GM18511 (cell line): ENCODE data around the gene C11orf68.

Experiments
- ATAC-seq: cut with Tn5 transposase; IDR thresholded peaks from one replicate; pipeline ENCODE4 v1.9.1; 2021; ENCODE audit warnings: mild to moderate bottlenecking, moderate library complexity; ENCODE audit not compliant: unreplicated experiment

The C11orf68 gene

DNA sequence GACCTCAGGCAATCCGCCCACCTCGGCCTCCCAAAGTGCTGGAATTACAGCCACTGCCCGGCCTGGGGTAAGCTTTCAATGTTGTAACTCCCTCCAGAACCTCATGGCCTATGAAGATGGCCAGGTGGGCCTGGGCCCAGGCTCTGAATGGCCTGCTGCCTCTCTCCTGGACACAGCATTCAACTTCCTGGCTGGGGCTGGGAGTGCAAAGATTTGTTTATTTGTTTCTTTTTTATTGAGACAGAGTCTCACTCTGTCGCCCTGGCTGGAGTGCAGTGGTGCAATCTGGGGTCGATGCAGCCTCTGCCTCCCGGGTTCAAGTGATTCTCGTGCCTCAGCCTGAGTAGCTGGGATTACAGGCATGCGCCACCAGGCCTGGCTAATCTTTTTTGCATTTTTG lies 25.9 kb upstream of the C11orf68 start:
- ATAC-seq = no peak

DNA sequence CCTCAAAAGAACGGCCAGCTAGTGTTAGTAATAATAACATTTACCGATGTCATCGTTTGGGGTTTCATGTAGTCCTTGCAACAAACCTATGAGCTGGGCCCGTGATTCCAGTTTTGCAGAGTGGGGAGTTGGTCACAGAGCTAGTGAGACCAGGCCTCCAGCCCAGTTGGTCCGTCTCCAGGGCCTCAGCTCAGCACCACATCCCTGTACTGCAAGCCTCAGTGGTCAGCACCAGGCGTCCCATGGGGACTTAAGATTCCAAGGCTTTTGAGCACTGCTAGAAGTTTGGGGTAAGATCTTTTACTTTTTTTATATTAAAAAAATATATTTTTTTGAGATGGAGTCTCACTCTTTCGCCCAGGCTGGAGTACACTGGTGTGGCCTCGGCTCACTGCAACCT lies 25.3 kb upstream of the C11orf68 start:
- no peak for ATAC-seq

DNA sequence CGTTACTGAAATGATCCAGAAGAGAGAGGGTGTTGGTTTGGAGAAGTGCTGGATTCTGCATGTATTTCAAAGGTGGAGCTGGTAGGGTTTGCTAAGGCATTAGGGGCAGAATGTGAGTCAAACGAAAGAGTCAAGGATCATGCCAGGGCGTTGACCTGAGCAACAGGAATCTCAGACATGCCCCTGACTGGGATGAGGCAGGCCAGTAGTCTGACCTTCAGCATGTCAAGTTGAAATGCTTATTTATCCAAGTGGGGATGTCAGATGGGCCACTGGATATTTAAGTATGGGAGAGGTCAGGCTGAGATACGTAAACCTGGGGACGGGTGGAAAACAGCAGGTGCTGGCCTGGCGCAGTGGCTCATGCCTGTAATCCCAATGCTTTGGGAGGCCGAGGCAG lies 23.7 kb upstream of the C11orf68 start:
- ATAC-seq = no peak

DNA sequence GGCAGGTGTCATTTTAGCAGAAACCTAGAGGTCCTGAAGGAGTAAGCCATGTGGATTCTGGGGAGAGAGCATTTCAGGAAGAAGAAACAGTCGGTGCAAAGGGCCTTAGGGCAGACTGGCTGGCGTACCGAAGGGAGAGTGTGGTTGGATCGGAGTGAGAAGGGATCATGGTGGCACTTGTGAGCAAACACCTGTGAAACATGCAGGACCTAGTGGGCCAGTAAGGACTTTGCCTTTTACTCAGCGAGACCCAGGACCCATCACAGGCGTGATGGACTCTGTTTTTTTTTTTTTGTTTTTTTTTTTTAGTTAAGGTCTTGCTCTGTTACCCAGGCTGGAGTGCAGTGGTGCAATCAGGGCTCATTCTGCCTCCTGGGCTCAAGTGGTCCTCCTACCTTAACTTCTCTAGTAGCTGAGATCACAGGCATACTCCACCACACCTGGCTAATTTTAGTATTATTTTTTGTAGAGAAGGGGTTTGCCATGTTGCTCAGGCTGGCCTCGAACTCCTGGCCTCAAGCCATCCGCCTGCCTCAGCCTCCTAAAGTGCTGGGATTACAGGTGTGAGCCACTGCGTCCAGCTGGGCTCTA lies 23.0 kb upstream of the C11orf68 start:
- no peak for ATAC-seq

DNA sequence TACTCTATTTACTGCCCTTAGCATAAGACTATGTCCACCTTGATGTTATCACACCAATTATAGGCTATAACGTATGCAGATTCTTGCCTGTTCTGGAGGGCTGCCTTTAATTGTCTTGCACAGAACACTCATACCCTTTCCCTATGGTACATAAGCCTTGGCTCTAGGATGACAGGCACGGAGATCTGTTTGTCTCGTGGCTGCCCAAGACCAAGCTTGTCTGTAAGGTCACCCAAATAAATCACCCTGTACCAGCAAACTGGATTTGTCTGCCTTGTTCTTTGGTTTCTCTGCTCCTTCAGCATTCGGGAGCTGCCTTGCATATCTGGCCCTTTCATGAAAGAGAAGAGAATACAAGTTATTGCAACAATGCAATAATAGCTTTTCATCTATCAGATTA lies 18.9 kb upstream of the C11orf68 start:
- no peak for ATAC-seq

DNA sequence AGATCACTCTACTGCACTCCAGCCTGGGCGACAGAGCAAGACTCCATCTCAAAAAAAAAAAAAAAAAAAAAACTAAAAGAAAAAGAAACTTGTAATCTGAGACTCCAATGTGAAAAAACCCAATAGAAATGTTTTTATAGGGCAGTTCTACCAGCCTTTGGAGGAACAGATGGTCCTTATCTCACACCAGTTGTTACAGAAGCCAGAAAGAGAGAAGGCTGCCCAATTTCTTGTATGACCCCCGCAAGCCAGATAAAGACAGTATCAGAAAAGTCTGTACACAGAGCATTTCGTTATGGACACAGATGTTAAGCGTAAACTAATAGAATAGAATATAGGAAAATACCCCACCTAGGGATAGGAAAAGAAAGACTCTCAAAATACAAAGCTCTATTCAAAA lies 15.2 kb upstream of the C11orf68 start:
- no peak for ATAC-seq

DNA sequence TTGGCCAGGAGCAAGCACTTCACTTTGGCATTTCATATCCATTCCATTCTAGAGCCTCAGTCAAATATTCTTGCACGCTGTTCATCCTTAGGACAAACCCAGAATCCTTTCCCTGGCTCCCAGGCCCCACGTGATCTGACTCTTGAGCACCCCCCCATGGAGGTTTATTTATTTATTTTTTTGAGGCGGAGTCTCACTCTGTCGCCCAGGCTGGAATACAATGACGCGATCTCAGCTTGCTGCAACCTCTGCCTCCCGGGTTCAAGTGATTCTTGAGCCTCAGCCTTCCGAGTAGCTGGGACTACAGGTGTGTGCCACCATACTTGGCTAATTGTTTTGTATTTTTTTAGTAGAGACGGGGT lies 13.7 kb upstream of the C11orf68 start:
- ATAC-seq = no peak

DNA sequence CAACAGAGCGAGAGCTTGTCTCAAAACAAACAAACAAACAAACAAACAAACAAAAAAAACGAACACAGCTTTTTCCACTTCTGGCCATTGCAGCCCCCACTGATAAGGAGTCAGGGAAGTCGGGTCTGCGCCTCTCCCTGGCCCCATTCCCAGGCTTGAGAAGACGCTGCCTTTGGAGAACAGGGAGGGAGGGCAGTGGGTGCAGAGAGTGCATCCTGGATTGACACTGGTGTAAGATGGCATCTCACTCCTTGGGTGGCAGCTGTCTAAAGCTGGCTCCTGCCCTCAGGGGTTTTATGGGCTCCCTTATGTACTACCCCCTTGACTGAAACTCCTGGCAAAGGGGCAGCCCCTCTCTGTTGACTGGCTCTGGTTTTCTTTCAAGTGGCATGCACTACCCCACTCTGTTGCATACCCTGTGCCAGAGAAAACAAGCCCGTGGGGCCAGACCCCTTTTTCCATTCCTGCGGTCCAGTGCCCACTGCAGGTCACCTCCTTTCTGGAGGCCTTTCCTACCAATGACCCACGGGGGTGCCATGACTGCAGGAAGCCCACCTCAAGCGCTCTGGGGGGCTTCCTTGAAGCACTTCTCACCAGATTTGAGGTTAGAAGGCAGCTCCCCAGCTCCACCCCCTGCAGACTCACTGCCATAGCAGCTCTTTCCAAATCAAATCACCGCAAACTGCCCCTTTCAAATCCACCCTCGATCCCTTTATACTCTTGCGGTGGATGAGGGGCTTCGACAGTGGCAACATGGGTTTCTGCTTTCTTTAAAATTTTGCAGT lies 13.1 kb upstream of the C11orf68 start:
- no peak for ATAC-seq

DNA sequence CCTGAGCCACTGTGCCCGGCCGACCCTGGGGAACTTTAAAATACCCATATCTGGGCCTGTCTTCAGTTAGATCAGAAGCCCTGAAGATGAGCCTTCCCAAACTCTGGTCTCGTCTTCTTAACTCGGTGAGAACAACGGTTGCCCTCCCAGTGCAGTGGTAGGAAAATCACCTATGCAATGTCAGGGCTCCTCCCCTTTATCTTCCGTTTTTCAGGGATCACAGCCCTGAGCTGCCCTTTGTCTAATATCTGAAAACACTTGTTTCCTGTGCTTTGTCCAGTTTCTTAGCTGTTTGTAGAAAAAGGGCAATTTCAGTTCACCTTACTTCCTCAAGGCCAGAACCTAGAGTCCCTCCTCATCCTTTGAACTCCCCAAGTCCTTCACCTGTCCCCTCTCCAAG lies 9.8 kb upstream of the C11orf68 start:
- no peak for ATAC-seq

DNA sequence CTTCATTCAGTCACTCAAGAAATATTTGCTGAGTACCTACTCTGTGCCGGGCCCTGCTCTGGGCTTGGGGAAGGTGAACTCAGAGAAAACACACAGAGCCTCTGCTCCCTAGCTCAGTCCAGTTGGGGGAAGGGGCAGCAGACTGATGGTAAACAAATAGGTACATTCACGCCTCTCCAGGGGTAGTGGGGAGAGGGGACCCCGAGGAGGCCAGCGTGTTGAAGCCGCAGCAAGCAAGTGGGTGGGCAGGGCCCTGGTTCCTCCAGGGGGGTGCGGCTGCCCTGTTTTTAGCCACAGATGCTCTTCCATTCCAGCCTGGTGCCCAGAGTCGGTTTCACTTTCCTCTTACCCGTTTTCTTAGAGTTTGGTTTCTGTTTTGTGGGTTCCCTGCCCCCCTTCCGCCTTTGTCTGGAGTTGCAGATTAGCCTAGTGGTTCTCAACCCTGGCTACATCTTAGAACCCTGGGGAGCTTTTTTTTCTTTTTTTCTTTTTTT lies 9.1 kb upstream of the C11orf68 start:
- ATAC-seq = peak; percentile 76

DNA sequence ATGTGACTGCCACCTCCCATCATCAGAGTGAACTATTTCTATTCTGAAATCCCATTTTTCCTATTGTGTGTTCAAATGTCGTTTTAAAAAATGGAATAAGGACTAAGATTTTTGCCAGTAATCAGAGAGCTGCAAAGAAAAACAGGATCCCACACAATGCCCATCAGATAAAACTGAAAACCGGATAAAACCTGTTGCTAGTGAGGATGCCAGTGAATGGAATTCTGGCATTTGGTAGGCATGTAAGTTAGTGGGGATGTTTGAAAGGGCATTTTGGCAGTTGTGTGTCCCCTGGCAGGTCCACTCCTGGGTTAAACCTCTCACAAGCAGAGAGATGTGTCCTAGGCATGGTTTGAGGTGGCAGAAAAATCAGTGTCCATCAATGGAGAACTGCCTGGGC lies 6.5 kb upstream of the C11orf68 start:
- ATAC-seq = no peak

DNA sequence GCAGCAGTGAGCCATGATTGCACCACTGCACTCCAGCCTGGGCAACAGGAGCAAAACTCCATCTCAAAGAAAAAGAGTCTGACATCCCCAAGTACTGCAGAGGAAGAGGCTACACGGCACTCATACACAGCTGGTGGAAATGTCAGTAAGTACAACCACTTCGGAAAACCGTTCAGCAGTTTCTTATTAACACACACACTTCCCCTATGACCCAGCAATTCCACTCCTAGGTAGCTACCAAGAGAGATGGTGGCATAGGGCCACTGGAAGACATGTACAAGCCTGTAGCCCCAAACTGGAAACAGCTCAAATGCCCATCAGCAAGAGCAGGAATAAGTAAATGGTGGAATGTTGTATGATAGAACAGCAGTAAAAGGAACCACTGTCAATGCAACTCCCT lies 3.7 kb upstream of the C11orf68 start:
- no peak for ATAC-seq

DNA sequence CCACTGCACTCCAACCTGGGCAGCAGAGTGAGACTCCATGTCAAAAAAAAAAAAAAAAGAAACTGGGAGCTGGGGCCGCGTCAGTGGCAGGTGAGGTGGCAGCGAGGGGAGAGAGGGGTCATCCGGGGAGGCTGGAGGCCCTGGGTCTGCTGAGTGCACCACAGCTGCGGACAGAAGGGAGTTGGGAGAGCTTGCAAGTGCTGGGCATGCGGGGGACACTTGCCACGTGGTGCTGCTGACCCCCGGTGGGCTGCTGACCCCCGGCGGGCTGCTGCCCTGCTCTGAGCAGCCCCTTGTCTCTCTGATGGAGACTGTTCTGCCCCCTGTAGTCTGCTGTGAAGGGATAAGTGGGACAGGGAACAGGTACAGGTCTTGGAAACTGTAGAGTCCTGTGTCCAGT lies 3.0 kb upstream of the C11orf68 start:
- no peak for ATAC-seq

DNA sequence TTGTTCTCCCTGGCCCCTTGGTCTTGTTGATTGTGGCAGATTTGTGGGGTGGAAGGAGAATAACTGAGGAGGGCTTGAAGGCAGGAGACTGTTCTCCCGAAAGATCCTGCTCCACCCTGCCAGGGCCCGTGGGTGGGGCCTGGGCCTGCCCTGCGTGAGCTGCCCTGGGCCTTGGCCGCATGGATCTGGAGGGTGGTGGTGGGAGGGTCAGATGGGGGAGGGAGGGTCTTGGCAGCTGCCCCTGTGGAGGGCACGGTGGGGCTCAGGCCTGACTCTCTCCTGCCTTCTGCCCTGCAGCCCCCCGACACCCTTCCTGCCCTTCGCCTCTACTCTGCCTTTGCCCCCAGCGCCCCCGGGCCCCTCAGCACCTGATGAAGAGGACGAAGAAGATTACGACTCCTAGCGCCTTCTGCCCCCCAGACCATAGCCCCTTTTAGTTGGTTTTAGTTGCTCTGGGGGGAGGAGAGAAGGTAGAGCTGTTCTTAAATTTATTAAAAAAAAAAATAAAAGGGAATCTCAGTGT lies 2.2 kb upstream of the C11orf68 start:
- ATAC-seq = no peak

DNA sequence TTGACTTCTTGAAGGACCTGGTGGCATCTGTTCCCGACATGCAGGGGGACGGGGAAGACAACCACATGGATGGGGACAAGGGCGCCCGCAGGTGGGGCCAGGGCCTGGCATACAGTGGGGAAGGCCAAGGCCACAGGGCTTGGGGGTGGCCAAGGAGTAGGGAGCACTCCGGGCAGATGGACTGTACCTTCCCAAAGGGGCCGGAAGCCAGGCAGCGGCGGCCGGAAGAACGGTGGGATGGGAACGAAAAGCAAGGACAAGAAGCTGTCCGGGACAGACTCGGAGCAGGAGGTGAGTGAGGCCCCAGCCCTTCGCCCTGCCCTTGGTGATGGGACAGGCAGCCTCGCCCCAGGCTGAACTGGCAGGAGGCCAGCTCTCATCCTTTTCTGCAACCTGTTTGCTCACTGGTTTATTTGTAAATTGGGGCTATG lies 1.5 kb upstream of the C11orf68 start:
- ATAC-seq = no peak

DNA sequence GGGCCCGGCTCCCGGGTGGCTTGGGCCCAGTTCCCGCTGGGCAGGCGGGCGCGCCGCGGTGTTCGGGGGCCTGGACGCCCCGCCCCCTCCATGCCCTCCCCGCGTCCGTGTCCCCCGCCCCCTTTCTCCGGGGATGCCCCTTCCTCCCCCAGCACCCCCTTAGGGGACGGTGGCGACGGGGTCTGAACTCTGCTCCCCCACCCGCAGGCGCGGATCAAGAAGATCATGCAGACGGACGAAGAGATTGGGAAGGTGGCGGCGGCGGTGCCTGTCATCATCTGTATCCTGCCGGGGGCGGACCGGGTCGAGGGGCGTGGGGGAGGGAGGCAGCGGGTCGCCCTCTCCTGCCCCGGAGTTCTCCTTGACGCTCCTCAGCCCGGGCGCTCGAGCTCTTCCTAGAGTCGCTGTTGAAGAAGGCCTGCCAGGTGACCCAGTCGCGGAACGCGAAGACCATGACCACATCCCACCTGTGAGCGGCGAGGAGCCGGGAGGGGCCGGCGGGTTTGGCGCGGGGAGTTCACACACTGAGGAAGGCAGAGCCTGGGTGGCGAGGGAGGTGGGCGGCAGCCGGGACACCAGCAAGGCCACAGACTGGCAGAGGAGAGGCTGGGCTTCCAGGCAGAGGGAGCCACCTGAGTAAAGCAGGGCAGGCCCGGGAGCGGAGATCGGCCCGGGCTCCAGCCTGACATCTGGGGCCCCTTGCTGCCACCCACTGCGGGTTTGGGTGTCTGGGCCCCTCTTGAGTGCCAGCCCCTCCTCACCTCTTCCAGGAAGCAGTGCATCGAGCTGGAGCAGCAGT lies 910 bp upstream of the C11orf68 start:
- peak; percentile 49 for ATAC-seq

DNA sequence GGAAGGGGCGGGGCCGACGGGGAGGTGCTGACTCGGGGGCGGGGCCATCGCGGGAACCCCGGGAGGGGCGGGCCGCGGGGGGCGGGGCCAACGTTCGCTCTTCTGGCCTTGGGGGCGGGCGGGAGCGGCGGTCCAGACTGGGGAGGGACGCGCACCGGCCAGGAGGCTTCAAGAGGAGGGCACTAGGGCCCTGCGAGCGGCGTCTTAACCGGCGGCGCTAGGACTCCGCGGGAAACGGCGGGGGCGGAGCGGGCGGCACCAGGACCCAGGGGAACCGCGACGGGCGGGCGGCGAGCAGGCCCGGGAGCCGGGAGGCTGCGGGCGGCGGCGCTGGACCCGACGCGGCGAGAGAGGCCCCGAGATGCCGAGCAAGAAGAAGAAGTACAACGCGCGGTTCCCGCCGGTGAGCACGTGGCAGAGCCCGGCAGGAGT lies 295 bp upstream of the C11orf68 start, which contains the start of gene DRAP1:
Gene DRAP1 (plus strand): TSS at position 286 of the 432 bp plus-strand sequence. CDS start 76 bp downstream, at position 362.
- peak; percentile 90 for ATAC-seq

DNA sequence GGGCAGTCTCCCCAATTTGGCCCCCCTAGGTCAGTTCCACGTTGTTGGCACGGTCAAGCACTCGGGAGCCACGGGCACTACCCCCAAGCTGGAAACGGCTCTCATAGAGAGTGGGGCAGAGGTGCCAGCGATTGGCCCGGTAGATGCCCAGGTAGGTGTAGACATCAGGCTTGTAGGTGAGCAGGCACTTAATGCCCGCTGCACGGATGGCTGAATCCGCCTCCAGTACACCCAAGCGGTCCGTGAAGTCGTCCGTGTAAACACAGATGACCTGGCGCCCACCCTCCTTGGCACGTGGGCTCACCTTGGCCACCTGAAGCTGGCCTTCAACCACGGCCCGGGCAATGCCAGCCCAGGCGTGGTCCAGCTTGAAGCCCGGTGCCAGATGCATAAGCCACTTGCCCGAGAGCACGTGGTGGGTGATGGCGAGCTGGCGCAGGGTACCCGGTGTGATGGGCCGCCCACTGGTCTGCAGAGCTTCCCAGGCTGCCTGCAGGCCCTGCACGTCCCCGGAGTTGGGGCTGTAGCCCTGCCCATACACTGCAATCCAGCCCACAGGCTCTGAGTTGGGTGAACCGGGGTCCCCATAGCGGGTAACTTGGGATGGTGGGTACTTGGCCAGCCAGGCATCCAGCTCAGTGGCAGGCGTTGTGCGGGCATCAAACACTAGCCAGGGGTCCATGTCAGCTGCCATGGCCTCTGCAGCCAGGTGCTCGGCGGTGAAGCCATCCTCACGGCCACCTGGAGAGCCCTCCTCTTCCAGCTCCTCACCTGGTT lies 1.2 kb downstream of the C11orf68 start:
- no peak for ATAC-seq

DNA sequence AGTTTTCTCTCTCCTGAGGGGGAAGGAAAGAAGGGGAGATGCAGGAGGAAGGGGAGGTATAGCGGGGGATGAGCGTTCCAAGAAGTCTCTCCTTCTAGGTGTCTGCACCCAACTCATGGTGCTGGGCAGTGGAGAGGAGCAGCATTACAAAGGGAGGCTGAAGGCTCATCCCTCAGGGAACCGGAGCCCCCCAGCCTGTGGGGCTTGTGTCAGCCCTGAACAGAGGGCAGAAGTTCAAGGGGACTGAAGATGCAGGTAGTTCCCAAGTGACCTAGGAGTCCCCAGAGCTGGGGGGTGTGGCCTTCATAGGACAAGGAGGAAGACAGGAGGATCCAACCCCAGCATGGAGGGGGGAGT lies 1.8 kb downstream of the C11orf68 start:
- ATAC-seq = no peak

DNA sequence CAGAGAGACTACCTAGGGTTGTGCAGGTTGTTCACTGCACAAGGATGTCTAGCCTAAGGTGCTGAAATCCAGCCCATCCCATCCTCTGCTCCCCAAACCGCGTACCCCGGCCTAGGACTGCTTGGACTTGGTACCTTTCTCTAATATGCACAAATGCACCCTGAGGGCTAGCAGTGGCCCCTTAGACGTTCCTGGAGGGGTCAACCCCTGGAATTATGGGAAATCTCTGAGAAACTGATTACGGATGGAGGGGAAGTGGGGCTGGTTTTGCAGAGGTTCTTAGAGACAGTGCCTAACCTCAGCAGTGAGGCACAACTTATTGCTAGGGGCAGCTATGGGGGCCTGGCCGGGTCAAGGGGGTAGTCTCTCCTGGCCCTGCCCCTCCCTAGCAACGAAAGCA lies 2.5 kb downstream of the C11orf68 start:
- no peak for ATAC-seq

DNA sequence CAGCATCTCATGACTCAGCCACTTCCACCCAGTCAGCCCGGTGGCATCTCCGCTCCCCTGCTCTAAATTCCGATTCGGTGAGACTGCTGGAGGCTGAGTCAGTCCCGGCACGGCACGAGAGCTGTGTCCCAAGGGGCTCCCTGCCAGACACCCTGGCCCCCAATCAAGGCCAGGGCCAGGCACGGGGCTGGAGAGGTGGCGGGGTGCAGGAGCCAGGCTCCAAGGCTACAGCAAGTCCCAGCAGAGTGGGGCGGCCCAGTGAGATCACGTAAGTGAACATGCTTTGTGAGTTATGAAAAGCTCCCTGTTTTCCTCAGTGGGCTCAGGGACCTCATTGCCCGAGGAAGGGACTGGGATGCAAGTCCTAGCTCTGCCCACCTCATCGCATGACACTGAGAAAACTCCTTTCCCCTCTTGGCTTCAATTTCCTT lies 3.0 kb downstream of the C11orf68 start:
- ATAC-seq = no peak
